Measurements from ENCODE around the gene BMP7.

Gene BMP7

DNA sequence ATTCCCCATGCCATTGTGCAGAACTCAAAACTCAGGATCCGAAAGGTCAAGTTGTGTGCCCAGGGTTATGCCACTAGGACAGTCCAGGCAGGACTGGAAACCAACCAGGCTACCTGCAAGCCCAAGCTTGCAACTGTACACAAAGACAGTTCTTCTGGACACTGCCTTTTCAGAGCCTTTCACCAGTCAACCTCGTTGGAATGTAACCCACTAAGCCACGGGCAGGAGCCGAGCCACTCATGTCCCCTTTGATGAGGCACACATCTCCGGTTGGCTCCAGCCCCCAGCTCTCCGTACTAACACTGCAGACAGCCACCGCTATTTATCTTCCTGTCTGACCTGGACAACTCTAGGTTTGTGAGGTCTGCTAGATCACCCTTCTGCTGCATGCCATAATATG lies 62.5 kb downstream of the BMP7 start:
- TF ChIP-seq, protein P1, sequence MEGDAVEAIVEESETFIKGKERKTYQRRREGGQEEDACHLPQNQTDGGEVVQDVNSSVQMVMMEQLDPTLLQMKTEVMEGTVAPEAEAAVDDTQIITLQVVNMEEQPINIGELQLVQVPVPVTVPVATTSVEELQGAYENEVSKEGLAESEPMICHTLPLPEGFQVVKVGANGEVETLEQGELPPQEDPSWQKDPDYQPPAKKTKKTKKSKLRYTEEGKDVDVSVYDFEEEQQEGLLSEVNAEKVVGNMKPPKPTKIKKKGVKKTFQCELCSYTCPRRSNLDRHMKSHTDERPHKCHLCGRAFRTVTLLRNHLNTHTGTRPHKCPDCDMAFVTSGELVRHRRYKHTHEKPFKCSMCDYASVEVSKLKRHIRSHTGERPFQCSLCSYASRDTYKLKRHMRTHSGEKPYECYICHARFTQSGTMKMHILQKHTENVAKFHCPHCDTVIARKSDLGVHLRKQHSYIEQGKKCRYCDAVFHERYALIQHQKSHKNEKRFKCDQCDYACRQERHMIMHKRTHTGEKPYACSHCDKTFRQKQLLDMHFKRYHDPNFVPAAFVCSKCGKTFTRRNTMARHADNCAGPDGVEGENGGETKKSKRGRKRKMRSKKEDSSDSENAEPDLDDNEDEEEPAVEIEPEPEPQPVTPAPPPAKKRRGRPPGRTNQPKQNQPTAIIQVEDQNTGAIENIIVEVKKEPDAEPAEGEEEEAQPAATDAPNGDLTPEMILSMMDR (IDR thresholded peaks at IDR 0.05): no peak
- Histone ChIP-seq H3K4me3 (no peak overlapping the region), H3K27ac (no peak overlapping the region)
- DNase-seq (ENCODE audit: low spot score): no peak

DNA sequence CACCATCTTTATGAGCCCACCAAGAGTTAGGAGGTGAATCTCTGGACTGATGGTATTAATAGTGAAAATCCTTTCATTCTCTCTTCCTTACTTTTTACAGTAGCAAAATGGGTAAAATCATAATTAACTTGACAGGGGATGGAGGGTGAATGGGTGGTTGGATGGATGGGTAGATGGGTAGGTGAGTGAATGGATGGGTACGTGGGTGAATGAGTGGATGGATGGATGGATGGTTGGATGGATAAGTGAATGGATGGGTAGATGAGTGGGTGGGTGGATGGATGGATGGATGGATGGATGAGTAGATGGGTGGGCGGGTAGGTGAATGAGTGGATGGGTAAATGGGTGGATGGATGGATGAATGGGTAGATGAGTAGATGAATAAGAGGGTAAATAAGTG lies 63.2 kb downstream of the BMP7 start:
- TF ChIP-seq, protein P1 (IDR thresholded peaks at IDR 0.05): no peak
- no peak overlapping the region for H3K4me3 ChIP-seq
- no peak for DNase-seq (ENCODE audit: low spot score)
- no peak overlapping the region for H3K27ac ChIP-seq

DNA sequence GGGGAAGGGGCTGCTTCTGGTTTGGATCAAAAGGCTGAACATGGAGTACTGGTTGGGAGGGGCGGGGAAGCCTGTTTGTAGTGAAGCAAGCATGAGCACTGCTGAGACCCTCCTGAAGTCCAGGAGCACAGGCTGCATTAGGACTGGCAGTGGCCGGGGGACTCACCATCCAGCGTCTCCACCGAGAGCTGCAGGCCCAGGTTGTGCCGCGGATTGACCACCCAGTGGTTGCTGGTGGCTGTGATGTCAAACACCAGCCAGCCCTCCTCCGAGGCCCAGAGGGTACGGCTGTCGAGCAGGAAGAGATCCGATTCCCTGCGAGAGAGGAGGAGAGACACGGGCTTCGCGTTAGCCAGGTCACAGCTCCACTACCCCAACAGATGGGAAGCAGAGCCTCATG lies 64.1 kb downstream of the BMP7 start:
- DNase-seq (ENCODE audit: low spot score): no peak
- Histone ChIP-seq H3K4me3 (no peak overlapping the region), H3K27ac (no peak overlapping the region)
- TF ChIP-seq, protein P1 (IDR thresholded peaks at IDR 0.05): no peak

DNA sequence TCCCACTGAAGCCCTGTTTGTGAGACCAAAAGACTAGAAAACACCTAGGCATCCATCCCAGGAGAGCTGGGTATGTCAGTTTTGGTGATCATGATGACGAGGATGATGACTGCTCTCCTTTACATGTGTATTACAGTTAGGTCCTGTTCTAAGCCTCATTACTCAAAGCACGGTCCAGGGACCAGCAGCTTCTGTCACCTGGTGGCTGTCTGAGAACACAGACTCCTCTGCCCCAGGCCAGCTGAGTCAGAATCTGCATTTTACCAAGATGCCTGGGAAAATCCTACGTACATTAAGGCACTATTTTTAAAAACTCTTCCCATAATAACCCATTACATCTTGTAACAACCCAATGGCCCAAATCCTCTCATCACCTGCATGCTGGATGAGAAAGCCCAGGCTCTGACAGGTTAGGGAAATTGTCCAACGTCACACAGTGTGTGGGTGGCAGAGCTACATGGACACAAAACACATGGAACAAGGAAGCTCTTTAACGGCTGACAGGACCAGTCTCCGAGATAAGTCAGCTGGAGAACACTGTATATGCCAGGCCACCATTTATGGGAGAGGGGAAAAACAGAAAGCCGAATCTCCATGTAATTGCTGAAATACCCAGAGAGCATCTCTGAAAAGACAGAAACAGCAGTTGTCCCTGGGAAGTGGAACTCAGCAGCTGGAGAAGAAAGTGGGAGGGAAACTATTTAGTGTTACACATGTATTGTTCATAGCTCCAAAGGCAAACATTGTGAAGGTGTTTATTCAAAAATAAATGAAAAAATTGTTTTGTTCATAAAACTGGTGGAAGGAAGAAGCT lies 65.4 kb downstream of the BMP7 start:
- TF ChIP-seq, protein P1 (IDR thresholded peaks at IDR 0.05): no peak
- Histone ChIP-seq H3K4me3 (no peak overlapping the region), H3K27ac (no peak overlapping the region)
- no peak for DNase-seq (ENCODE audit: low spot score)

DNA sequence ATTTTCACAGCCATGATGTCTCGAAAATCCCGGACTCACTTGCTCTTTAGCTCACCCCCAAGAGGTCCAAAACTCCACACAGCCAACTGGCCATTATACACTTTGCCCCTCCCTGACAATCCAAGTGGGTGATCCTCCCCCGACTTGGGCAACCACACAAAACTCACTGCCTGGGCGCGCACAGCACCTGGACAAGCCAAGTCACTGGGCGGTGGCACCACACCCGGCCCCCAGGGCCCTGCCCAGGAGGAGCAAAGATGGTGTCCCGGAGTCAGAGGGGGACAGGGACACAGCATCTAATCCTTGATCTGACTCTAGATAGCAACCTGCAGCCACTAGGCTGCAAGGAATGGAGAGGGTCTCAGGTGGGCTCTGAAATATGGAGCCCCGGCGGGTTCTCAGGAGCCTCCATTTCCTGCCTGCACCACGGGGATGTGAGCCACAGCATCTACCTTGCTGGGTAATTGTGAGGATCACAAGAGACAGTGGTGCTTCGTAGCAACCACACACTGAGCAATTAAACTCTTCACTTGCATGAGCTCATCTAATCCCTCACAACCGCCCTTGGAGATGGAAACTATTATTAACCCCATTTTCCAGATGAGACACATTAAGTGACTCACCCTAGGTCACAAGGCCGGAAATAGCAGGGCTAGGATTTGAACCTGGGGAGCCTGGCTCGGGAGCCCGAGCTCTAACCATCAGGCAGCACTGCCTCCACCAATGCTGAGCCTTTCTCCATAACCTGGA lies 66.6 kb downstream of the BMP7 start:
- no peak overlapping the region for H3K4me3 ChIP-seq
- no peak overlapping the region for H3K27ac ChIP-seq
- TF ChIP-seq, protein P1 (IDR thresholded peaks at IDR 0.05): no peak
- no peak for DNase-seq (ENCODE audit: low spot score)

DNA sequence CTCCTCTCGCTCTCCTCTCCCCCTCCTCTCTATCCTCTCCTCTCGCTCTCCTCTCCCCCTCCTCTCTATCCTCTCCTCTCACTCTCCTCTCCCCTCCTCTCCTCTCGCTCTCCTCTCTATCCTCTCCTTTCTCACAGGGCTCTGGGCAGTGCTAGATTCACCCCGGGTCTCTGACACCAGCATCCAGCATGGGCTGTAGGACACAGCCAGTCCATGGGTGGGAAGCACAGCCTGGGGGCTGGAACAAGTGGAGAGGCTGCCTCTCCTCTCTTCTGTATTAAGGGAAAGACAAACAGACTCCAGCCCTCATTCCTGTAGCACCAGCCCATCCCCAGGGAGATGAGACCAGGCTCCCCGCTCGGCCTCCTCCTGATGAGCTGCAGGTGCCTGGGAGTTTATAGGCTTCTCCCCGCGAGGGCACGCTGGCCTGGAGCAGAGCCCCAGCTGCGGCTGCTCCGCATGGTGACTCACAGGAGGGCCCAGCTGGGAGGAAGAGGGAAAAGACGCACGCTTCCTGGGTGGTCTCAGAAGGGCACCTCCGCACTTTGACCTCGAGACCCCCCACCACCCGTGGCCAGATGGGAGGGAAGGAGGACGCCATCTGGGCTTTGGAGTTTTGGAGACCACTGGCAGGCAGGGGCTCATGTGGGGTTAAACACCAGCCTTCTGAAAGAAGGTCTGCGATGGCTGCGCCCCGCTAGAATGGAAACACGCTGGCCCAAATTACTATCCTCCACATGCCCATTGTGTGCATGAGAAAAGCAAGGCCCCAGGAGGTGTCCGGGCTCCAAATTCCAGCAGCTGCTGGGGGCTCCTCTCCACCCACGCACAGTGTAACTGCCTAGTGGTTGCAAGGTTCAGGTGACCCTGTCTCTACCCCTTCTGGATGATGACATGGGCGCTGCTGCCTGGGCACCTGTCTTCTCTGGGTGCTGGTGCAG lies 68.0 kb downstream of the BMP7 start:
- no peak overlapping the region for H3K27ac ChIP-seq
- DNase-seq (ENCODE audit: low spot score): no peak
- no peak overlapping the region for H3K4me3 ChIP-seq
- TF ChIP-seq, protein P1 (IDR thresholded peaks at IDR 0.05): no peak
